Fibroblast of lung (primary cell): ENCODE results near the gene TSHZ2.

Experiments used
- EZH2 ChIP-seq: IDR thresholded peaks from 2 replicates; pipeline ENCODE4 v1.5.1; 2012; ENCODE audit warnings: low read length, control low read depth, mild to moderate bottlenecking; ENCODE audit errors: missing control alignments
- TF ChIP-seq, protein P1 (sequence below), 2 donors: IDR thresholded peaks in 1 of 2; conservative IDR thresholded peaks in 1 of 2; 1 replicate in 1 of 2; 2 replicates in 1 of 2; pipeline ENCODE4 v1.5.1; 2011 to 2012; ENCODE audit warnings: low read length in 2 of 2, control low read depth in 1 of 2, inconsistent platforms in 1 of 2, low read depth in 1 of 2, mild to moderate bottlenecking in 1 of 2

DNA sequence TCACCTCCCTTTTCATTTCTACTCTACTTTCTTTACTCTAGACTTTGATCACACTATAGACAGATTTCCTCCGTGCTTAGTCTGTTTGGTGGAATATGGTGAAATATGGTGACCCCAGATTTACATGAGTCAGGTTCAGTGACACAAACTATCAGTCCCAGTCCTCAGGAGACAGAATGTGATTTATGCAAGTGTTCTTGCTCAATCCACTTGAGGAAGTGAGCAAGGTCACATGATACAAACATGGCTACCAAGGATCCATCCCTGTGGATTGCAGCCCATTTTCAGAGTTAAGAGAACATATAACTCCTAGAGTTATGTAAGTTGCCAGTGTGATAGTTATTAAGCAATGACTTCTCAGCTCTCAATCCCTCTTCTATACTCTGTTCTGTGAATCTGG lies 23.7 kb upstream of the TSHZ2 start:
- TF ChIP-seq, protein P1, sequence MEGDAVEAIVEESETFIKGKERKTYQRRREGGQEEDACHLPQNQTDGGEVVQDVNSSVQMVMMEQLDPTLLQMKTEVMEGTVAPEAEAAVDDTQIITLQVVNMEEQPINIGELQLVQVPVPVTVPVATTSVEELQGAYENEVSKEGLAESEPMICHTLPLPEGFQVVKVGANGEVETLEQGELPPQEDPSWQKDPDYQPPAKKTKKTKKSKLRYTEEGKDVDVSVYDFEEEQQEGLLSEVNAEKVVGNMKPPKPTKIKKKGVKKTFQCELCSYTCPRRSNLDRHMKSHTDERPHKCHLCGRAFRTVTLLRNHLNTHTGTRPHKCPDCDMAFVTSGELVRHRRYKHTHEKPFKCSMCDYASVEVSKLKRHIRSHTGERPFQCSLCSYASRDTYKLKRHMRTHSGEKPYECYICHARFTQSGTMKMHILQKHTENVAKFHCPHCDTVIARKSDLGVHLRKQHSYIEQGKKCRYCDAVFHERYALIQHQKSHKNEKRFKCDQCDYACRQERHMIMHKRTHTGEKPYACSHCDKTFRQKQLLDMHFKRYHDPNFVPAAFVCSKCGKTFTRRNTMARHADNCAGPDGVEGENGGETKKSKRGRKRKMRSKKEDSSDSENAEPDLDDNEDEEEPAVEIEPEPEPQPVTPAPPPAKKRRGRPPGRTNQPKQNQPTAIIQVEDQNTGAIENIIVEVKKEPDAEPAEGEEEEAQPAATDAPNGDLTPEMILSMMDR (conservative IDR thresholded peaks at IDR 0.05 in 1 of 2, IDR thresholded peaks at IDR 0.05 in 1 of 2; ENCODE audit: low read depth in 1 of 2, low read length in 2 of 2) = no peak
- TF ChIP-seq EZH2 = no peak
